T-helper 1 cell (primary cell): ENCODE data around the gene PDE4C.

Experiments
- DNase-seq, 5 donors: peaks; one replicate each; pipeline ENCODE4 v3.0.0-alpha.2; 2012 to 2020
- total RNA-seq, 4 donors: gene quantifications; one replicate each; lab custom pipeline; 2026; lab: John Stamatoyannopoulos, UW

PDE4C gene
- 0 to 1.9 (median 0.38) reads per million in 4 donors for total RNA-seq

- no peak for DNase-seq
Observed at GRCh38 chr19:18225702-18226468, at the start of gene PDE4C. TSS of gene PDE4C (minus strand) at chr19:18226438. CDS start at chr19:18226415, 23 bp downstream.

- no peak for DNase-seq
Observed at GRCh38 chr19:18274781-18275356, 48.6 kb upstream of the PDE4C start.

- peak in 1 of 5 donors; percentile 22 for DNase-seq
Observed at GRCh38 chr19:18274219-18274780, 48.1 kb upstream of the PDE4C start, which contains the start of gene IQCN. TSS of gene IQCN (minus strand) at chr19:18274452. CDS start at chr19:18269478, 4,974 bp downstream.

- no peak for DNase-seq
Observed at GRCh38 chr19:18273561-18274218, 47.5 kb upstream of the PDE4C start.

- DNase-seq = no peak
Observed at GRCh38 chr19:18271433-18271841, 45.2 kb upstream of the PDE4C start.

GRCh38 chr19:18270326-18270725, 44.1 kb upstream of the PDE4C start:
- no peak for DNase-seq

GRCh38 chr19:18269070-18269723, 43.0 kb upstream of the PDE4C start:
- no peak for DNase-seq

- DNase-seq = no peak
Observed at GRCh38 chr19:18266771-18267686, 40.8 kb upstream of the PDE4C start.

- DNase-seq = no peak
Observed at GRCh38 chr19:18265582-18265981, 39.3 kb upstream of the PDE4C start.

GRCh38 chr19:18264971-18265540, 38.8 kb upstream of the PDE4C start:
- DNase-seq = no peak

- DNase-seq = no peak
Observed at GRCh38 chr19:18264137-18264854, 38.1 kb upstream of the PDE4C start.

GRCh38 chr19:18263324-18264136, 37.3 kb upstream of the PDE4C start:
- no peak for DNase-seq

GRCh38 chr19:18262917-18263316, 36.7 kb upstream of the PDE4C start:
- DNase-seq = no peak

GRCh38 chr19:18262144-18262543, 35.9 kb upstream of the PDE4C start:
- no peak for DNase-seq

GRCh38 chr19:18261474-18261873, 35.2 kb upstream of the PDE4C start:
- no peak for DNase-seq

- DNase-seq = no peak
Observed at GRCh38 chr19:18259893-18260292, 33.7 kb upstream of the PDE4C start.

- no peak for DNase-seq
Observed at GRCh38 chr19:18257503-18258470, 31.5 kb upstream of the PDE4C start.
